Esophagus muscularis mucosa (tissue), 4 donors: ENCODE results near the gene APOF. TPM values are rescaled to one million over a fixed set of nuclear protein-coding genes. Genes with fewer than 3 reads are reported as not detected.
A peak's percentile ranks its signal among the peaks of the same experiment; 100 is the strongest.

Experiments
- DNase-seq: peaks from one replicate; pipeline ENCODE4 v3.0.0-alpha.2; 2017; ENCODE audit errors: extremely low spot score
- H3K27ac ChIP-seq, 4 donors: fragments of 200-600 bp; sonication (generic); replicated peaks in 1 of 4; 1 replicate in 3 of 4; 2 replicates in 1 of 4; pipeline ENCODE4 v1.5.1; 2016 to 2019; ENCODE audit warnings: mild to moderate bottlenecking in 1 of 4
- H3K27me3 ChIP-seq, 4 donors: fragments of 200-600 bp; sonication (generic); one replicate each; pipeline versions ENCODE4 v1.5.1 to v1.6.0; 2016 to 2019
- H3K36me3 ChIP-seq, 4 donors: fragments of 200-600 bp; sonication (generic); one replicate each; pipeline ENCODE4 v1.5.1; 2016 to 2019
- H3K4me1 ChIP-seq, 4 donors: fragments of 200-600 bp; sonication (generic); one replicate each; pipeline ENCODE4 v1.5.1; 2016 to 2019
- H3K4me3 ChIP-seq, 4 donors: fragments of 200-600 bp; sonication (generic); 1 replicate in 2 of 4; 2 replicates in 2 of 4; pipeline ENCODE4 v1.5.1; 2016 to 2019; ENCODE audit warnings: mild to moderate bottlenecking in 4 of 4, moderate library complexity in 1 of 4
- H3K9me3 ChIP-seq, 4 donors: fragments of 200-600 bp; sonication (generic); 1 replicate in 3 of 4; 2 replicates in 1 of 4; pipeline ENCODE4 v1.5.1; 2016 to 2019
- EP300 ChIP-seq: sonication (generic); formaldehyde crosslinking; IDR thresholded peaks from one replicate; pipeline ENCODE4 v1.6.1; 2017; ENCODE audit warnings: antibody characterized with exemption
- POLR2A ChIP-seq: fragments of 450-650 bp; IDR thresholded peaks from one replicate; pipeline ENCODE4 v1.6.1; 2017; ENCODE audit warnings: antibody characterized with exemption, moderate library complexity, mild to moderate bottlenecking, low read depth
- POLR2AphosphoS5 ChIP-seq, 2 donors: sonication (generic); formaldehyde crosslinking; IDR thresholded peaks; one replicate each; pipeline ENCODE4 v1.6.1; 2017; ENCODE audit warnings: antibody characterized with exemption in 2 of 2
- WGBS: methylation state at CpG from one replicate; pipeline ENCODE4 v1.1.5; 2018; 5-methylcytosine and 5-hydroxymethylcytosine counted together
- intact Hi-C: fragments of 100-400 bp; cut with DNase I; formaldehyde crosslinking; loops from one replicate; pipeline ENCODE4 v1.15.1; 2023
- total RNA-seq, 4 donors: library from RNA; depleted of rRNA; stranded (reverse); fragments of >200 nt; gene quantifications; one replicate each; pipeline versions ENCODE4 v1.1.0 to v1.2.1, GENCODE V29; 2016
- TF ChIP-seq, protein P1 (sequence below), 3 experiments: fragments of 200-600 bp in 2 of 3; fragments of 450-650 bp in 1 of 3; sonication (generic) in 2 of 3; IDR thresholded peaks; one replicate each; pipeline ENCODE4 v1.5.1; 2017 to 2019; ENCODE audit warnings: antibody characterized with exemption in 3 of 3, mild to moderate bottlenecking in 2 of 3, moderate library complexity in 1 of 3

The APOF gene
- total RNA-seq, 4 donors from 2014 or later = not detected

DNA sequence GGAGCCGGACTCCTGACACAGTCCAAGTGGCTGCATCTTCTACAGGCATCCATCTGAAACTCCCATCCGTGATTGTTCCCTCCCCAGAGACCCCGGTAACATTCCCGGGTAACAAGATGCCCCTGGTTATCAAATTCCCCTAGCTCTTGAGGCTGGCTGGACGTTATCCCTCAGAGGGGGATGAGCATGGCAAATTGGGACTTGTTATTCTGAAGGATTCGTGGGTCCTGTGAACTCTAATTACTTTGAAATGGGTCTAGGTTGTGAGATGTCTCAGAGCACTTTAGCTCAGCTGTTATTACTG, 28.2 kb downstream of the APOF start:
- Histone ChIP-seq H3K4me1 (peaks cover 11 to 20% (median 18%) of the 10 kb centered on the region in 4 donors), H3K9me3 (no peaks in the 10 kb centered on the region), H3K4me3 (peak overlapping the region; percentile 69 to 73 (median 70)), H3K27ac (peak overlapping the region; percentile 91 to 98 (median 96)), H3K27me3 (no peaks in the 10 kb centered on the region), H3K36me3 (peaks cover 0 to 10% (median 0%) of the 10 kb centered on the region in 4 donors)
- no peak for TF ChIP-seq EP300
- TF ChIP-seq POLR2A = no peak
- no peak for TF ChIP-seq POLR2AphosphoS5 (IDR thresholded peaks at IDR 0.05)
- TF ChIP-seq, protein P1, sequence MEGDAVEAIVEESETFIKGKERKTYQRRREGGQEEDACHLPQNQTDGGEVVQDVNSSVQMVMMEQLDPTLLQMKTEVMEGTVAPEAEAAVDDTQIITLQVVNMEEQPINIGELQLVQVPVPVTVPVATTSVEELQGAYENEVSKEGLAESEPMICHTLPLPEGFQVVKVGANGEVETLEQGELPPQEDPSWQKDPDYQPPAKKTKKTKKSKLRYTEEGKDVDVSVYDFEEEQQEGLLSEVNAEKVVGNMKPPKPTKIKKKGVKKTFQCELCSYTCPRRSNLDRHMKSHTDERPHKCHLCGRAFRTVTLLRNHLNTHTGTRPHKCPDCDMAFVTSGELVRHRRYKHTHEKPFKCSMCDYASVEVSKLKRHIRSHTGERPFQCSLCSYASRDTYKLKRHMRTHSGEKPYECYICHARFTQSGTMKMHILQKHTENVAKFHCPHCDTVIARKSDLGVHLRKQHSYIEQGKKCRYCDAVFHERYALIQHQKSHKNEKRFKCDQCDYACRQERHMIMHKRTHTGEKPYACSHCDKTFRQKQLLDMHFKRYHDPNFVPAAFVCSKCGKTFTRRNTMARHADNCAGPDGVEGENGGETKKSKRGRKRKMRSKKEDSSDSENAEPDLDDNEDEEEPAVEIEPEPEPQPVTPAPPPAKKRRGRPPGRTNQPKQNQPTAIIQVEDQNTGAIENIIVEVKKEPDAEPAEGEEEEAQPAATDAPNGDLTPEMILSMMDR (IDR thresholded peaks at IDR 0.05) = no peak
- intact Hi-C loops = no loop called here
- no peak for DNase-seq
- 2% methylated on average over 5 of the region's 6 CpGs for WGBS

DNA sequence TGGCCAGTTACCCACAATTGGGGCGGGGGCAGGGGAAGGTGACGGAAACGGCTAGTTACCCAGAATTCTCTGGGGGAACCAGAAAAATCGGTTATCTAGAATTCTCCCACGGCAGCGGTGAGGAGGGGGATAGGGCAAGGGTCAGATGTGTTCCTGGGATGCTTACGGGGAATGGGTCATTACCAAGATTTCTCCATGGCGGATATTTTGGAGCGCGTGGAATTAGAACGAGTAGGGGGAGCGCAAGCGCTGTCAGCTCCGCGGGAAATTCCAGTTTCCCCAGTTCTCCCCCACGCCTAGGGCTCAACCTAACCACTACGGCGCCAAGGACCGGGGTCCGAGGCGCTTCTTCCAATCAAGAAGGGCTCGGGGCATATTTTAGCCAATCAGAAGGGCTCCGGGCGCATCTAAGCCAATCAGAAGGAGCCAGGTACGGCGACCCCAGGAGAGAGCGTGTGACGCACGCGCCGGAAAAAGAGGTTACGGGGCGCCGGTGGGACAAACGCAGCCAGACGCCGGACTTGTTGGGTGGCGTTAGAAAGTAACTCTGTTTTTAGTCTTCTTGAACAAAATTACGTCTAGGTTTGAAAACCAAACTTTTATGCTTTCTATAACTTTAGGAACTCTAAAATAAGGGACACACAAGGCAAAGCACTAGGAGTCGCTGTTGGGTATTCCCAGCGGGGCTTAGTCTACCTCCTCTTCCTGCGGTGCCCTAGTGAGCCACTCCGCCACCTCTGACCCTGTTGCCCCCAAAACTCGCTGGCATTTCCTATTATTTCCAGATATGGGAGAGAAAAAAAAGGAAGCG, 28.8 kb downstream of the APOF start, which contains the start of gene PAN2:
PAN2 (minus strand) TSS at position 322 of the 811 bp plus-strand sequence. CDS start 906 bp downstream, outside the sequence.
- DNase-seq = peak; percentile 99
- Histone ChIP-seq H3K36me3 (peaks cover 0 to 14% (median 0%) of the 10 kb centered on the region in 4 donors), H3K4me3 (peak within 1 kb of the TSS; percentile 69 to 73 (median 70)), H3K9me3 (no peaks in the 10 kb centered on the region), H3K4me1 (peaks cover 11 to 20% (median 18%) of the 10 kb centered on the region in 4 donors), H3K27ac (peak within 1 kb of the TSS; percentile 91 to 98 (median 96)), H3K27me3 (no peaks in the 10 kb centered on the region)
- intact Hi-C loops = no loop called here
- whole genome bisulfite sequencing = under 1% methylated on average over 41 of the region's 45 CpGs
- TF ChIP-seq EP300 (no peak), POLR2AphosphoS5 (IDR thresholded peaks at IDR 0.05) (peak; percentile 91 to 95), POLR2A (peak; percentile 31)
- TF ChIP-seq, protein P1 (IDR thresholded peaks at IDR 0.05) = peak; percentile 45 to 64 (median 59)

DNA sequence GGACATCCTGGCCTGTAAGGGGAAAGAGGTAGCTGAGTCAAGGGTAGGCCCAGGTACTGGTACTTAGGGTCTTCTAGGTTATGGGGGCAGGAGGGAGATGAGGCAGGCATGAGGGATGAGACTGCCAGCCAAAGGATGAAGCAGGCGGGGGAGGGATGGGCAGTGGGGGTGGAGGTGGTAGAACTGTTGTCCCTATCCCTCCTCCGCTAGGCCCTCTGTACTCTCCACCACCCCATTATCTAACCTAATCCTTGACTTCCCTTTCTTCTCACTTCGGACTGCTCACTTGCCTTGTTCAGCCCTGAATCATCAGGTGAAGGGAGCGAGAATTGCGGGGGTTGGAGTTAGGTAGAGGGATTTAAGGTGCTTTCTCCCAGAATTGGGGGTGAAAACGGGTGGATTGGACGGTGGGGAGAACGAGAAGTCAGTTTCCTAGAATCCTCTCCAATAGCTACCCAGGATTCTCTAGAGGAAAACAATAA, 29.4 kb downstream of the APOF start:
- H3K36me3 ChIP-seq = peaks cover 0 to 18% (median 2%) of the 10 kb centered on the region in 4 donors
- intact Hi-C loops = no loop called here
- no peaks in the 10 kb centered on the region for H3K27me3 ChIP-seq
- 22% methylated on average over 8 of the region's 8 CpGs for WGBS
- TF ChIP-seq, protein P1 (IDR thresholded peaks at IDR 0.05) = no peak
- TF ChIP-seq POLR2A (no peak), EP300 (no peak), POLR2AphosphoS5 (IDR thresholded peaks at IDR 0.05) (no peak)
- H3K9me3 ChIP-seq = no peaks in the 10 kb centered on the region
- DNase-seq = no peak
- peak overlapping the region; percentile 69 to 73 (median 70) for H3K4me3 ChIP-seq
- H3K4me1 ChIP-seq = peaks cover 11 to 20% (median 18%) of the 10 kb centered on the region in 4 donors
- H3K27ac ChIP-seq = peak overlapping the region; percentile 91 to 98 (median 96)

DNA sequence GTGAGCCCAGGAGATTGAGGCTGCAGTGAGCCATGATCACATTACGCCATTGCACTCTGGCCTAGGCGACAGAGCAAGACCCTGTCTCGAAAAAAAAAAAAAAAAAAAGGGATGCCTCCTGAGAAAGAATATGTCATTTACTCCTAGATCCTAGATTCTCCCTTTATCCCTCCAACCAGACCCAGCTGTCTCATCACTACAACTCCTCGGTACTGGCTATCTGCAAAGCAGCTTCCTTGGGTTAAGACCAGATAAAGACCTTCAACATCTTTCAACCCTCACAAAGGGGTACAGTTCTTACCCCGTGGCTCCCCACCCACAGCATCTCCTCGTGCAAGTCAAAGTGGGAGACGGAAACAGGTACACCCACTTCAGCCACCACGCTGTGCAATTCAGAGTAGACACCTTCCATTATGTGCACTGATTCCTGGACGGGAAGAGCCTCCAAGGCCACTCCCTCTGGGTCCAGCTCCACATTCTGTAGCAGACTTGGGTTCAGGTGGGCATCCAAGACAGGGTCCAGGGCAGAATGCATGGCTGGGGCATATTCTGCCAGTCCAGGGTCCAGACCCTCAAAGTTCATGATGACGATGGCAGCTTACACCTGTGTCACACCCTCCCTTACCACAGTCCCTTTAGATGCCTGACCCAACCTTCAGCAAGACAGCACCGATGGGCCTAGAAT, 30.0 kb downstream of the APOF start:
- Histone ChIP-seq H3K4me3 (peak overlapping the region; percentile 69 to 73 (median 70)), H3K9me3 (no peaks in the 10 kb centered on the region), H3K27ac (peak overlapping the region; percentile 91 to 98 (median 96)), H3K36me3 (peaks cover 0 to 24% (median 7%) of the 10 kb centered on the region in 4 donors), H3K27me3 (no peaks in the 10 kb centered on the region), H3K4me1 (peaks cover 11 to 20% (median 18%) of the 10 kb centered on the region in 4 donors)
- WGBS = 98% methylated on average over 11 of the region's 11 CpGs
- intact Hi-C loops = no loop called here
- no peak for DNase-seq
- TF ChIP-seq, protein P1 (IDR thresholded peaks at IDR 0.05) = no peak
- TF ChIP-seq EP300 = no peak
- TF ChIP-seq POLR2A = no peak
- no peak for TF ChIP-seq POLR2AphosphoS5 (IDR thresholded peaks at IDR 0.05)
